ENCODE results near the gene NVL. TPM values are rescaled to one million over a fixed set of nuclear protein-coding genes. Genes with fewer than 3 reads are reported as not detected.

The NVL gene
- total and polyA plus RNA-seq, 2 donors from 2014 or later, result 16.3 to 24.0 TPM

DNA sequence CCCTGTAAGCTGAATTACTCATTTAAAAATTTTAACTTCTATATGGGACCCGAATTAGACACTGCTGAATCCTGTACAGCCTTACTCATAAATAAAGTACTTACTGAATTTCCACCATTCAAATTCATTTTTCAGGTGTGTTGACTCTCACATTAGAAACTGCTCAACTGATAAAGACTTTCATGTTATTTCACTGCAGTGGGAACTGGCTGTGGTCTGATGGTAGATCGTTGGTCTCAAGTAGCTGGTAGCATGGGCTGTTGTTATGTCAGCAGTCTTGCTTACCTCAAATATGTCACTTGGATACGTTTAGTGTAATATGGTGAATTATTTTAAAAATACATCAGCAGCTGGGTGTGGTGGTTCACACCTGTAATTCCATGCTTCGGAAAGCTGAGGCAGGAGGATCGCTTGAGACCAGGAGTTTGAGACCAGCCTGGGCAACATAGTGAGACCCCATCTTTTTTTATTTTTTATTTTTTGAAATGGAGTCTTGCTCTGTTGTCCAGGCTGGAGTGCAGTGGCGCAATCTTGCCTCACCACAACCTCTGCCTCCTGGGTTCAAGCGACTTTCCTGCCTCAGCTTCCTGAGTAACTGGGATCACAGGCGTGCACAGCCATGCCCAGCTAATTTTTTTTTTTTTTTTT, 136.5 kb downstream of the NVL start:
- no peaks in the 10 kb centered on the region for H3K27me3 ChIP-seq (ENCODE audit: control insufficient read depth, insufficient read depth, low read length)
- intact Hi-C loops (cut with DNase I), result no loop called here
- TF ChIP-seq, protein P1, sequence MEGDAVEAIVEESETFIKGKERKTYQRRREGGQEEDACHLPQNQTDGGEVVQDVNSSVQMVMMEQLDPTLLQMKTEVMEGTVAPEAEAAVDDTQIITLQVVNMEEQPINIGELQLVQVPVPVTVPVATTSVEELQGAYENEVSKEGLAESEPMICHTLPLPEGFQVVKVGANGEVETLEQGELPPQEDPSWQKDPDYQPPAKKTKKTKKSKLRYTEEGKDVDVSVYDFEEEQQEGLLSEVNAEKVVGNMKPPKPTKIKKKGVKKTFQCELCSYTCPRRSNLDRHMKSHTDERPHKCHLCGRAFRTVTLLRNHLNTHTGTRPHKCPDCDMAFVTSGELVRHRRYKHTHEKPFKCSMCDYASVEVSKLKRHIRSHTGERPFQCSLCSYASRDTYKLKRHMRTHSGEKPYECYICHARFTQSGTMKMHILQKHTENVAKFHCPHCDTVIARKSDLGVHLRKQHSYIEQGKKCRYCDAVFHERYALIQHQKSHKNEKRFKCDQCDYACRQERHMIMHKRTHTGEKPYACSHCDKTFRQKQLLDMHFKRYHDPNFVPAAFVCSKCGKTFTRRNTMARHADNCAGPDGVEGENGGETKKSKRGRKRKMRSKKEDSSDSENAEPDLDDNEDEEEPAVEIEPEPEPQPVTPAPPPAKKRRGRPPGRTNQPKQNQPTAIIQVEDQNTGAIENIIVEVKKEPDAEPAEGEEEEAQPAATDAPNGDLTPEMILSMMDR (IDR thresholded peaks at IDR 0.05; ENCODE audit: borderline replicate concordance, extremely low read depth, insufficient read depth), result no peak
- DNase-seq (no peak), FAIRE-seq (no peak)
- no peak overlapping the region for H3K27ac ChIP-seq (ENCODE audit: low read depth in 2 of 2, low read length in 2 of 2)
- no peak overlapping the region for H3K9ac ChIP-seq (ENCODE audit: low read length in 3 of 3)
- peaks cover 0 to 9% (median 4%) of the 10 kb centered on the region in 3 donors for H3K4me1 ChIP-seq (ENCODE audit: control insufficient read depth in 2 of 3, insufficient read depth in 2 of 3, low read depth in 1 of 3, low read length in 3 of 3)
- no peak overlapping the region for H3K4me3 ChIP-seq (ENCODE audit: low read length in 3 of 3)
- H3K9me3 ChIP-seq (ENCODE audit: control insufficient read depth in 2 of 3, insufficient read depth in 1 of 3, low read length in 3 of 3), result no peaks in the 10 kb centered on the region
- H3K36me3 ChIP-seq (ENCODE audit: control insufficient read depth in 2 of 3, insufficient read depth in 3 of 3, low read length in 3 of 3), result peaks cover 2 to 6% (median 2%) of the 10 kb centered on the region in 3 donors

DNA sequence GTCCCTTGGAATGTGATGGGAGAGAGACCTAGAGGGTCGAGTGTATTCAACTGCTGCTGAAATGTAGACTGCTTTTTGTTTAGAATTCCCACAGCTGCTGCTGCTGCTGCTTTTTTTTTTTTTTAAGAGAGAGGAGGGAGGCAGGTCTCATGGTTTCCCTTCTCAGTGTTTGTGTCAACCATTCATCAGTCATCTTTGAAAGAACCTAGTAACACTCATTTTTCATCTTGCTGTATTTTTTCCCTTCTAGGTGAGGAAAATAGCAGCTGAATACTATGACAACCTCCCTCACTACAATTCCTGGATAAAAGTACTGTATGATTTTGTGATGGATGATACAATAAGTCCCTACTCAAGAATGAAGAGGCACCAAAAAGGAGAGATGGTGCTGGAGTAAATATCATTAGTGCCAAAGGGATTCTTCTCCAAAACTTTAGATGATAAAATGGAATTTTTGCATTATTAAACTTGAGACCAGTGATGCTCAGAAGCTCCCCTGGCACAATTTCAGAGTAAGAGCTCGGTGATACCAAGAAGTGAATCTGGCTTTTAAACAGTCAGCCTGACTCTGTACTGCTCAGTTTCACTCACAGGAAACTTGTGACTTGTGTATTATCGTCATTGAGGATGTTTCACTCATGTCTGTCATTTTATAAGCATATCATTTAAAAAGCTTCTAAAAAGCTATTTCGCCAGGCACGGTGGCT, 137.7 kb downstream of the NVL start:
- FAIRE-seq, result no peak
- Histone ChIP-seq H3K9me3 (ENCODE audit: control insufficient read depth in 2 of 3, insufficient read depth in 1 of 3, low read length in 3 of 3) (no peaks in the 10 kb centered on the region), H3K27me3 (ENCODE audit: control insufficient read depth, insufficient read depth, low read length) (no peaks in the 10 kb centered on the region), H3K27ac (ENCODE audit: low read depth in 2 of 2, low read length in 2 of 2) (no peak overlapping the region), H3K36me3 (ENCODE audit: control insufficient read depth in 2 of 3, insufficient read depth in 3 of 3, low read length in 3 of 3) (peaks cover 2 to 6% (median 2%) of the 10 kb centered on the region in 3 donors), H3K4me1 (ENCODE audit: control insufficient read depth in 2 of 3, insufficient read depth in 2 of 3, low read depth in 1 of 3, low read length in 3 of 3) (peaks cover 0 to 7% (median 3%) of the 10 kb centered on the region in 3 donors), H3K4me3 (ENCODE audit: low read length in 3 of 3) (no peak overlapping the region), H3K9ac (ENCODE audit: low read length in 3 of 3) (no peak overlapping the region)
- TF ChIP-seq, protein P1 (IDR thresholded peaks at IDR 0.05; ENCODE audit: borderline replicate concordance, extremely low read depth, insufficient read depth), result no peak
- DNase-seq, result no peak
- intact Hi-C loops (cut with DNase I), result no loop called here

DNA sequence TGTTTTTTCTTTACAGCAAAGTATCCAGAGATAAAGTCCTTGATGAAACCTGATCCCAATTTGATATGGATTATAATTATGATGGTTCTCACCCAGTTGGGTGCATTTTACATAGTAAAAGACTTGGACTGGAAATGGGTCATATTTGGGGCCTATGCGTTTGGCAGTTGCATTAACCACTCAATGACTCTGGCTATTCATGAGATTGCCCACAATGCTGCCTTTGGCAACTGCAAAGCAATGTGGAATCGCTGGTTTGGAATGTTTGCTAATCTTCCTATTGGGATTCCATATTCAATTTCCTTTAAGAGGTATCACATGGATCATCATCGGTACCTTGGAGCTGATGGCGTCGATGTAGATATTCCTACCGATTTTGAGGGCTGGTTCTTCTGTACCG, 140.4 kb downstream of the NVL start:
- H3K9ac ChIP-seq (ENCODE audit: low read length in 3 of 3), result no peak overlapping the region
- no peak for DNase-seq
- H3K9me3 ChIP-seq (ENCODE audit: control insufficient read depth in 2 of 3, insufficient read depth in 1 of 3, low read length in 3 of 3), result no peaks in the 10 kb centered on the region
- H3K36me3 ChIP-seq (ENCODE audit: control insufficient read depth in 2 of 3, insufficient read depth in 3 of 3, low read length in 3 of 3), result peaks cover 2 to 6% (median 2%) of the 10 kb centered on the region in 3 donors
- H3K4me1 ChIP-seq (ENCODE audit: control insufficient read depth in 2 of 3, insufficient read depth in 2 of 3, low read depth in 1 of 3, low read length in 3 of 3), result no peaks in the 10 kb centered on the region
- intact Hi-C loops (cut with DNase I), result no loop called here
- no peak overlapping the region for H3K27ac ChIP-seq (ENCODE audit: low read depth in 2 of 2, low read length in 2 of 2)
- H3K27me3 ChIP-seq (ENCODE audit: control insufficient read depth, insufficient read depth, low read length), result no peaks in the 10 kb centered on the region
- no peak overlapping the region for H3K4me3 ChIP-seq (ENCODE audit: low read length in 3 of 3)
- no peak for FAIRE-seq
- TF ChIP-seq, protein P1 (IDR thresholded peaks at IDR 0.05; ENCODE audit: borderline replicate concordance, extremely low read depth, insufficient read depth), result no peak
